Activated CD8-positive, alpha-beta memory T cell treated with anti-CD3 and anti-CD28 coated beads for 1 hour (primary cell): ENCODE results near the gene DDX24.
"Not testable (repeated sequence)": the region's sequence is repeated elsewhere in the genome, so short reads cannot be mapped to it uniquely, and the experiment has no call there.

ENCODE experiments used
- DNase-seq, 2 donors: peaks; one replicate each; pipeline ENCODE4 v3.0.0-alpha.2; 2020; ENCODE audit warnings: low read depth in 1 of 2; ENCODE audit errors: extremely low read depth in 1 of 2

Gene DDX24

DNA sequence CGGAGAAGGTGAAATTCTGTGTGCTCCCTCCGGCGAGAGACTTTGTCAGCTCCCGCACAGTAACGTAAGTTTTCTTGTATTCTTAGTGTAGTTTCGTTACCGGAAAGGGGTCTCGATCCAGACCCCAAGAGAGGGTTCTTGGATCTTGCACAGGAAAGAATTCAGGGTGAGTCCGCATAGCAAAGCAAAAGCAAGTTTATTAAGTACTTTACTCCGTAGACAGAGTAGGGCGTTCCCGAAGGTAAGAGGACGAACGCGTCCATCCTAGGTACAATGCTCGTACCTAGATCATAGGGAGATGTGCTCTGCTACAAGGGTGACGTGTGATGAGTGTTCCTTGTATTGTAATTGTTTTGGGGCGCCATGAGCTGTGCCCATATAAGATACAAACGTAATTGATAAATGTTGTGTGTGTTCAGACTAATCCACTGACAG is 401 bp upstream of the DDX24 start:
- no peak for DNase-seq

DNA sequence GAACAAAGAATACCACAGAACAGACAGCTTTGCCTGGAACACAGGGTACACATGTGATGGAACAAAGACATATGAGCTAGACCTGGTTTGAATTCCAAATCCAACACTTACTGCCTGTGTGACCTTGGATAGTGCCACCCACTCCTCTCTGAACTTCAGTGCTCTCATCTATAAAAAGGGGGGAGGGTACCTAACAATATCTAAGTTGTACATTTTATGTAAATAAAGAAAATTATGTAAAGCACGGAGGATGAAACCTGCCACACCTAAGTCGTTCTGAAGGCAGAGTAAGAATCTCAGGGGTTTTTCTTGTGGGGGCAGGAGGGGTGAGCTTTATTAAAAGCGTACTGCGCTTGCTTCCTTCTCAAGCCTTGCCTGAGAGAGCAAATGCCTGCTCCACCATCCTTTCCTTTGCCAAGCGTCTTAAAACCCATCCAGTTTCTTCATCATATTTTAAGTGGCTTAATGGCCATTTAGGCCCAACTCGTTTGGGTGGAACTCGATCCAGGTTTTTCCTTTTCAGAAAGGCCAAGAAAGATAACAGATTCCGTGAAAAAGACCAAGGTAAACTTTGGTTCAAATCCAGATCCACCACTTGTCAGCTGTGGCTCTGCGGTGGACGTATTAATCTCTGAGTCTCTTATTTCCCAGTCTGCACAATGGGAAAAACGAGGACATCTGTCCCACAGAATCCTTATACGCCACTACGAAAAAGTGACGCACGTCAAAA is 946 bp downstream of the DDX24 start:
- DNase-seq = no peak

DNA sequence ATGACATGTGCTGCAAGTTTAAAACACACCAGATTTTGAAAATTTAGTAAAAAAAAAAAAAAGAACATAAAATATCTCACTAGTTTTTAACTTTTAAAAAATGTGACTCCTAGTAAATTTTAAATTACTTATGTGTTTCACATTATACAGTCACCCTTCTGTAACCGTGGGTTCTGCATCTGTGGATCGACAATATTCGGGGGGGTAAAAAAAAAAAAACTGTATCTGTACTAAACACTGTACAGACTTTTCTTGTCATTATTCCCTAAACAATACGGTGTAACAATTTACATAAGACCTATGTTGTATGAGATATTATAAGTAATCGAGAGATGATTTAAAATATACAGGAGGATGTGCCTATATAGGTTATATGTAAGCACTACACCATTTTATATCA is 3.2 kb downstream of the DDX24 start:
- no peak for DNase-seq

DNA sequence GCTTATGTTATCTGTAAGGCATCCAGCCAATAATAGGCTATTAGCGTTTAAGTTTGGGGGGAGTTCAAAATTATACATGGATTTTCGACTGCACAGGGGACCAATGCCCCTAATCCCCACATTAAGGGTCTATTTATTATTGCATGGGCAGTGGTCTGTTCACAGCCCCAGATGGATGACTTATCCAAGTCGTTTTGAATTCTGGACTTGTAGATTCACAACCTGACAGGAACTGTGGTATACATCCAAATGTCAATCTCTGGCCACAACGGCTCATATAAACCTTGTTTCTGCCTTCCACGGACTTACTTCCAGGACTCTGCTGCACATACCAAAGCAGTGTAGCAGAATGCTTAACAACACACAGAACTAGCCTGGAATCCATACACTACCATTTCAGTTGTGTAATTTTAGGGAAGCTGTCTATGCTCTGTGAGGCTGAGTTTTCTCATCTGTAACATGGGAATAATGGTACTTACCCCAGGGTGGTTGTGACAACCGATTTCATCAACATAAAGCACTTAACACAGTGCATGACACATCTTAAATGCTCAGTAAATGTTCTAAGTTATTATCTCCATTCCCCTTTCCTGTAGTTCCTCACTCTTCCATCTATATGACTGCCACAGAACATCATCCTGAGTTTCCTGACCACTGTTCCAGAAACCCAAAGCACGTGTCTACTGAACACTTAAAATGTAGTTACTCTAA is 3.7 kb downstream of the DDX24 start:
- no peak for DNase-seq

DNA sequence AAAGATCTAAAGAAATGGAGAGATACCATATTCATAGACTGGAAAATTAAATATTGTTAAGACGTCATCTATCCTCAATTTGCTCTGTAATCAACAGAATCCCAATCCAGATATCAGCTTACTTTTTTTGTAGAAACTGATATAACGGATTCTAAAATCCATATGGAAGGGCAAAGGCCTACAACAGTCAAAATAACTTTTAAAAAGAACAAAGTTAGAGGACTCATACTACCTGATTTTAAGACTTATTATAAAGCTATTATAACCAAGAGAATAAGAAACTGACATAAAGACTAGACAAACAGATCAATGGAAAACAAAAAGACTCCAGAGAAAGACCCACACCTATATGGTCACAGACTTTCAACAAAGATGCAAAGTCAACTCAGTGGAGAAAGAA is 6.0 kb downstream of the DDX24 start:
- no peak for DNase-seq

DNA sequence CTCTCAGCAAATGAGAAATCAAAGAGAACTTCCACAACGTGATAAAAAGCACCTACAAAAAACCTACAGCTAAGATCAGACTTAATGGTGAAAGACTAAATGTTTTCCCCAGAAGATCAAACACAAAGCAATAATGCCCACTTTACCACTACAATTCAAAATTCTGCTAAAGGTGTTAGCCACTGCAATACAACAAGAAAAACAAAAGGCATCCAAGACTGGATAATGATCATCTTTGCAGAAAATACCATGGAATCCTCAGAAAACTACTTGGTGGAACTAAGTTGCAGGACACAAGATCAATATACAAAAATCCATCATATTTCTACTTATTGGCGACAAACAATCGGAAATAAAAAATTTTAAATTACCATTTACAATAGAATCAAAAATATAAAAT is 6.5 kb downstream of the DDX24 start:
- DNase-seq = no peak

DNA sequence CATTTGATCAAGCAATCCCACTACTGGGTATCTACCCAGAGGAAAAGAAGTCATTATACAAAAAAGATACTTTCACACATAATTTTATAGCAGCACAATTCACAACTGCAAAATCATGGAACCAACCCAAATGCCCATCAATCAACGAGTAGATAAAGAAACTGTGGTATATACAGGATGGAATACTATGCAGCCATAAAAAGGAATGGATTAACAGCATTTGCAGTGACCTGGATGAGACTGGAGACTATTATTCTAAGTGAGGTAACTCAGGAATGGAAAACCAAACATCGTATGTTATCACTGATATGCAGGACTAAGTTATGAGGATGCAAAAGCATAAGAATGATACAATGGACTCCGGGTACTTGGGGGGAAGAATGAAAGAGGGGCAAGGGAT is 8.9 kb downstream of the DDX24 start:
- not testable (repeated sequence) for DNase-seq

DNA sequence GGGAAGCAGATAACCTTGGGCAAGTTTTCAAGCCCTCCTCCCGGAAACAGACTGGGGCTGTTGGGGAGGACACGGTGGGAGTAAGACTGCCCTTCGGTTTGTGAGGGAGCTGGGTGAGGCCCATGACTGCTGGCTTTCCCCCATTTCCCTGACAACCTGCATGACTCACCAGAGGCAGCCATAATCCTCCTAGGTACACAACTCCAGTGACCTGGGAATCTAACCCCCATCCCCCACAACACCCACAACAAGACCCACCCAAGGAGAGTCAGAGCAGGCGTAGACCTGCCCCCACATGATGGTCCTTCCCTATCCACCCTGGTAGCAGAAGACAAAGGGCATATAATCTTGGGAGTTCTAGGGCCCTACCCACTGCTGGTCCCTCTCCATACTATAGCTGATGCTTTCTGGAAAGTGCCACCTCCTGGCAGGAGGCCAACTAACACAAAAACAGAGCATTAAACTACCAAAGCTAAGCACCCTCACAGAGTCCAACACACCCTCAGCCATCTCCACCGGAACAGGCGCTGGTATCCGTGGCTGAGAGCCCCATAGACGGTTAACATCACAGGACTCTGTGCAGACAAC is 14.8 kb downstream of the DDX24 start:
- no peak for DNase-seq

DNA sequence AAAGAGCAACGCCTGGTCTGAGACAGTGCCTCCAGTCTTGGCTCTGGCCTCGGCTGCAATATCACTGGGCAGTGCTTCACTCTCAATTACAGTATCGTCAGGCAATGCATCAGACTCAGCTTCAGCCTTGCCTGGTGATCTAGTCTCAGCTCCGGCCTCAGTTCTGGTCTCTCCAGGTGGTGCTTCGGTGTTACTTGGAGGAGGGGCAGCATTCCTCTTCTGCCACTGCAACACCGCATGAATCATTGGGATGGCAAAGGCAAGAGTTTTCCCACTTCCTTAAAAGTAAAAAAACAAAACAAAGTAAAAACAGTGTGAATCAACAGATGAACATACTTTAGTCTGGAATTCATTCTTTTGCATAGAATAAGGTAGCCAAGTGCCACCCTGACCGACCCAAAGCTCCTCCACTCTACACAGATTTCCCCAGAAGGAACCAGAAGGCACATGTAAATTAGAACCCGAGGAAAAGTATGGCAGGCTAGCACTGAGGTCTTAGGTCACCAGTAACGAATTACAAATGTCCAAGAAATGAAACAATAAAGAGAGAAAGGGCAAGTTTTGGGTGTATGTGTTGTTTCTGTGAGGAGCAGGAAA is 18.6 kb downstream of the DDX24 start:
- DNase-seq = no peak

DNA sequence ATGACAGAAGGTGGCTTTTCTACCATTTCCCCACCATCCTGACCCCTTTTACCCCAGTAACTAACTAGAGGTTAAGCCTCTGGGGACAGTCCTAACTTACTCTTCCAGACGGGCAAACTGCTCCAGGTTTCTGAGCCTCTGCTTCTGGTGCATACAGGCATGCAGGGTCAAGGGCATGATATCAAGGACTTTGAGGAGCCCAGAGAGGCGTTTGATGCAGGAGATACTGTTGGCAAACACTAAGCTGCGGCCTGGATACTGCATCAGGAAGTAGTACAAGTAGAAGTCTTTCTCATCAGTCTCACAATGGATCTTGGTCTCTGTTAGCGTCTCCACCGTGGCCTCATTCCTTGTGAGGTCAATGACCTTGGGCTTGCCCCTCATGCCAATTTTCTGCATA is 21.0 kb downstream of the DDX24 start:
- no peak for DNase-seq

DNA sequence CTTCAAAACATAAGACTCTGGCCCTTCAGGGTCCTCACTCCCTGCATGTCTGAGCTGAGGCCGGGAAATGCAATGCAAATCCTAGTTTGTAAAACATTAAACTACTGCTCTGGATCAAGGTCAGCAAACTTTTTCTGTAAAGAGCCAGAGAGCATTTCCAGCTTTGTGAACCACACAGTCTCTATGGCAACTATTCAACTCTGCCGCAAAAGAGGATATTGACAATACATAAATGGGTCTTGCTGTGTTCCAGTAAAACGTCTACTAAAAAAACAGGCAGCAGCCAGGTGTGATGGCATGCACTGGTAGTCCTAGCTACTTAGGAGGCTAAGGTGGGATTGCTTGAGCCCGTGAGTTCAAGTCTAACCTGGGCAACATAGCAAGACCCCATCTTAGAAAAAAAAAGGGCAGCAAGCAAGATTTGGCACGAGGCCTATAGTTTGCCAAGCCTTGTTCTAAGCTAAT is 22.3 kb downstream of the DDX24 start:
- DNase-seq = no peak

DNA sequence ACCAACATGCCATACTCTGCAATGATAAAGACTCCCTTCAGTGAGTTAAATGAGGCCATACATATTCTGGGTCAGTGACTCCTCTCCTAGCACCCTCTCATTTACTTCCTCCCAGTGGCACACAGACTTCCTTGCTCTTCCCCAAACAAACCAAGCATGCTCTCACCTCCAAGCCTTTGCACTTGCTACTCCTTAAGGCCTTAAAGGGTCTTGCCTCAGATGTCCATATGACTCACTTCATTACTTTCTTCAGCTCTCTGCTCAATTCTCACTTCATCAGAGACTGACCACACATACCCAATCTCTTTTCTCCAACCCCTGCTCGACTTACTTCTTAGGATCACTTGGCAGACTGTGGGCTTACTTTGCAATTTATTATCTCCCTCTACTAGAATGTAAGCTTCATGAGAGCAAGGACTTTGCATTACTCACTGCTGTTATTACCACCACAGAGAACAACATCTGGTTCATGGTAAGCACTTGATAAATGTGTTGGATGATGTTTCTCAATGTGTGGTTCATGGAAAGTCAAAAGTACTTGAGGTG is 22.8 kb downstream of the DDX24 start:
- DNase-seq = no peak

DNA sequence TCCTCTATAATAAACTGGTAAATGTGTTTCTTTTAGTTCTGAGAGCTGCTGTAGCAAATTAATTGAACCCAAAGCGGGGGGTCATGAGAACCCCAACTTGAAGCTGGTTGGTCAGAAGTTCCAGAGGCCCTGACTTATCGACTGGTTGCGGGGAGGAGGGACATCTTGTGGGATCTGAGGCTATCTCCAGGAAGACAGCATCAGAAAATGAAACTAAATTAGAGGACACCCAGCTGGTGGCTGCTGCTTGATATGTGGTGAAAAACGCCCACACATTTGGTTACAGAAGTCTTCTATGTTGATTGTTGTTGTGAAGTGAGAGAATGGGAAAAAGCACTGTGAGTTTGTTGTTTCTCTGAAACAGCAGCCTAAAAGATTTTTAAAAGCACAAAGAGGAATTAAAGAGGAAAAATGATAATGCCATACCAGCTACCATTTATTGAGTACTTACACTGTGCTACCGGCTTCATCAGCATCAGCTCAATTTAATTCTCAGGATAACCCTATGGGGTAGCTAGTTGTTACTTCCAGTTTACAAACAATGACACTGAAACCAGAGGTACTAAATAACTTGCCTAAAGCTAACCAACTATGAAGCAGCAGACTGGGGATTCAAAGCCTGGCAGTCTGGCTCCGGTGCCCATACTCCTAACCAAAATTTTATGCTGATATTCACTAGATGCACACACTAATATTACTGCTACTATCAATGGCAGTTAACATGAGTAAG is 24.3 kb downstream of the DDX24 start:
- DNase-seq = no peak

DNA sequence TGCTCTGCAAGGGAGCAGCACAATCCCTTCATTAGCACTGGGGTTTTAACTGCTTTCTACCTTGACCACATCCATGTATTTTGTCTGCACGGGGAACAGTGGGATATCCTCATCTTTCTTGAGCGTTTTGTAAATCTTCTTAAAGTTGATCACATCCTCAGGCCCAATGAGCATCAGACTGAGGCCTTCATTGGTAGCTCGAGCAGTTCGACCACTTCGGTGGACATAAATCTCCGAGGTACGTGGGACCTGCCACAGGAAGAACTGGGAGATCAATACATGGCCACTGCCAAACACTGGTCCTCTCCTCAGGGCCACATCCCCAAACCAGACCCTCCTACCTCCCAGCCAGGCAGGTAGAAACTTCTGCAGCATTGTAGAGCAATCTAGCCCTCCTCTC is 26.1 kb downstream of the DDX24 start:
- DNase-seq = no peak

DNA sequence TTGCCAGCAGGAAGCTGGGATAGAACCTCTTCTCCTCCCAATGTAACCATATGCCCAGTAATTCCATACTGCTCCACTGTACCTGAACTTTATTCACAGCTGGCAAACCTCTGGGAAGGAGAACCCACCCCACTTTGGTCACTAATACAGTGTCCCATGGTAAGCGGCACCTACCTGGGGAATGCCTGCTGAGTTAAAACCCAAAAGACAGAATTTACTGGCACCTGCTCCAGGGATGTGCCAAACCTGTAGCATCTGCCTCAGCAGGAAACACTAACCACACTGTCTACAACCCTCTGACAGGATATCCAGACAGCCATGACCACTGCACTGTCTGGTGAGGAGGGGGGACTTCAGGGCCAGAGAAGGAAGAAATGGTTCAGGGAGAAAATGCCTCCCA is 26.6 kb downstream of the DDX24 start:
- DNase-seq = no peak

DNA sequence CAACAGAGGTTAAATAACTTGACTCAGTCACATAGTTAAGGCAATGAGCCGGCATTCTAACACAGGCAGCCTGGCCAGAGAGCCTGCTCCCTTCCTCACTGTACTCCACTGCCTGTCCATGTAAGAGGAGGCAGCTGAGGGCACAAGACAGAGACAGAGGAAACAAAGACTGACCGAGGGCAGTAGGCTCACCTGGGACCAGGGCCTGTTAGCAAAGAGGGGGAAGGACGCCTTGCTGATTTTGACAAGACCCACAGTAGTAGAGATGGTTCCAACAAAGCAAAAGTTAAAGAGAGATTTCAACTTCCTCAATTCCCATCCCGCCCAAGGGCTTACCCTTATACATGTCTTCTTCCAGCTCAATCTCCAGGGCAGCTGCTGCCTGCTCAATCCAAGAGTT is 28.3 kb downstream of the DDX24 start:
- no peak for DNase-seq

DNA sequence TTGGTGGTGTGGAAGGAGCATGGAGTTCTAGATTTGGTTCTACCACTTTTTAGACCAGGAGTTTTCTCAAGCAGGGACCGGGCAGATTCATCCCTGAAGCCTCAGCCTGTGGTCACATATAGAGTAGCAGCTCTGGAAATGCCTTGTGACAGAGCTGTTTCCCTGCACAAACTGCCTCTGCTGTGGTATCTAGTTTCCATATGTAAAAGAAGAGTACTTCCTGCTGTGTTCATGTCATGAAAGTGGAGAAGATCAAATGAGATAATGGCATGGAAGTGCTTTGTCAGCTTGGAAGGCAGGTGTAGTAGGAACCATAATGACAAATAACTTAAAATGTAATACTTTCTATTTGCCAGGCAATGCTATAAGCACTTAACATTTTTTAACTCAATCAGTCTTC is 28.8 kb downstream of the DDX24 start:
- DNase-seq = no peak

DNA sequence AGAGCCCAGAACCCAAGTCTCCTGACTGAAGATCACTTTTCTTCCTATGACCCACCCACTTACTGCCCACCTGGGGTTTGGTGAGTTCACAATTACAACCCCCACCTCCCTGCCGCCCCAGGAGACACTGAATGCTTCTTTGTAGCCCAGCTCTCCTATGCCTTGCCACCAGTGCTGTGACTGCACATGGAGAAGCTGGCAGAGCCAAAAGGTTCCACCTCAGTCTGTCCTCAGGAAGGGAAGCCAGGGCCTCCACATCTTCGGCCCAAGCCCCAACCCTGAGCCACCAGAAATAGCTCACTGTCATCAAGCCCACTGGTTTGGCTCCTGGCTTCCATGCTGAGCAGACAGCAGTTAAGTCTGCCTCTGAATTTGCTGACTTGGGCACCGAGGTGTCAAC is 29.2 kb downstream of the DDX24 start:
- DNase-seq = no peak

DNA sequence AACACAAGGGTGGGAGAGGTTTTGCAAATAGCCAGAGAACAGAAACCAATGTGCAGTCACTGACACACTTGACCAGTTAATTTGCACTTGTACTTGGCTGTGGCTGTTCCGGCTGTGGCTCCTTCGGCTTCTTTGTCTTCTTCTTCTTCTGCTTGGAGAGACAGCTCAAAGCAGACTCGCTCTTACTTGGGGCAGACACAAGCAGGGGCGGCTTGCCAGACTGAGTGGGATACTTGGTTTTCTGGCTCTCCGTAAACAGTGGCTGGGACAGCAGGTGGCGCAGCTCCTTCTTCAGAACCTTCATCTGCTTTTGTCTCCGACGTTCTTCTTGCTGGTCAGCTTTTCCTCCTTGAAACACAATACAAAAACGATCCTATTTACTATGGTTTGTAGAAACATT is 29.9 kb downstream of the DDX24 start:
- DNase-seq = no peak

DNA sequence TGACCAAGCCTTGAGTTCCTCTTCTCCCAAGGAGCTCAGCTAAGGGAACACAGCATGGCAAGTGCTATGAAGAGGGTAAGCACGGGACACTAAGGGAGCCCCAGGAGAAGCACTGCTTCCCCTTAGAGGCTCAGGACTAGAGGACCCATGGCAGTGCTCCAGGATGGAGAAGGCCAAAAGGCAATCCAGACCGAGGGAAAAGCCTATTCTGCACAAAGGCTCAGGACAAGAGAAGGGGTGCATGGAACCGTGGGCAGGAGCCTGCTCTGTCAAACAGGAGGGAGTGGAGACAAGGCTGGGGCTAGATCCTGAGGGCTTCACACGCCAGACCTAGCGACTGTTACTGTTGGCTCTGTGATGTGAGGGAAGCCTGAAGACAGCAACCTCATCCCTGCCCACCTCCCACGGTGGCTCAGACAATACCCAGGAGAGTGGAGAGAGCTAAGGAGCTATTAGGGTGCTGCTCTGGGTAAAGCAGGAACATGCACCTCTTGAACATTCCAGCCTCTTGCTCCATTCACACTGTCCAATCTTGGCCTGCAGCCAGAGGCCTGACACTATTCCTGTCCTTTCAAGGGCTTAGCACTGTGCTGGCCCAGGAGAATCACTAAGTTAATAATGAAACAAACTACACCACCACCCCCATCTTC is 30.6 kb downstream of the DDX24 start:
- no peak for DNase-seq
